Measurements from ENCODE around the gene SLC28A3.

SLC28A3 gene

GRCh38 chr9:84310883-84311282 lies 29.7 kb downstream of the SLC28A3 start:
- ChIA-PET POLR2A (no interaction called here), CTCF (interaction anchor here (0.7 to 2.4 kb wide), 6 partner anchors 25 to 399 kb away, joined by 3 to 6 read pairs (median 4); no protein-coding TSS in a partner anchor)

GRCh38 chr9:84305497-84306131 lies 34.9 kb downstream of the SLC28A3 start:
- CTCF ChIA-PET: interaction anchor here (1.2 to 5.9 kb wide), 6 partner anchors 10 to 384 kb away, joined by 3 to 36 read pairs (median 8); no protein-coding TSS in a partner anchor
- no peak for TF ChIP-seq CTCF (IDR thresholded peaks at IDR 0.05; ENCODE audit: control extremely low read depth, extremely low read depth, low read depth, missing control alignments)
- no peak for DNase-seq (ENCODE audit: extremely low spot score)
- POLR2A ChIA-PET: no interaction called here

More at GRCh38 chr9:84310883-84311282, 29.7 kb downstream of the SLC28A3 start:
- no peak for DNase-seq (ENCODE audit: extremely low spot score)
- TF ChIP-seq CTCF (IDR thresholded peaks at IDR 0.05; ENCODE audit: control extremely low read depth, extremely low read depth, low read depth, missing control alignments): no peak

GRCh38 chr9:84304166-84304565 lies 36.4 kb downstream of the SLC28A3 start:
- no peak for TF ChIP-seq CTCF (IDR thresholded peaks at IDR 0.05; ENCODE audit: control extremely low read depth, extremely low read depth, low read depth, missing control alignments)
- ChIA-PET POLR2A (no interaction called here), CTCF (interaction anchor here (0.9 to 5.9 kb wide), 7 partner anchors 9 to 367 kb away, joined by 4 to 36 read pairs (median 7); no protein-coding TSS in a partner anchor)
- no peak for DNase-seq (ENCODE audit: extremely low spot score)

- no peak for TF ChIP-seq CTCF (IDR thresholded peaks at IDR 0.05; ENCODE audit: control extremely low read depth, extremely low read depth, low read depth, missing control alignments)
- ChIA-PET POLR2A (no interaction called here), CTCF (interaction anchor here (1.4 to 5.9 kb wide), 4 partner anchors 8 to 363 kb away, joined by 4 to 36 read pairs (median 19); no protein-coding TSS in a partner anchor)
- no peak for DNase-seq (ENCODE audit: extremely low spot score)
Measured at GRCh38 chr9:84303061-84303460, 37.5 kb downstream of the SLC28A3 start.

- ChIA-PET CTCF (interaction anchor here (1.5 to 5.3 kb wide), 3 partner anchors 13 to 41 kb away, joined by 4 to 36 read pairs (median 9); no protein-coding TSS in a partner anchor), POLR2A (no interaction called here)
- no peak for DNase-seq (ENCODE audit: extremely low spot score)
- TF ChIP-seq CTCF (IDR thresholded peaks at IDR 0.05; ENCODE audit: control extremely low read depth, extremely low read depth, low read depth, missing control alignments): no peak
Measured at GRCh38 chr9:84301851-84302250, 38.7 kb downstream of the SLC28A3 start.

- no peak for DNase-seq (ENCODE audit: extremely low spot score)
- CTCF ChIA-PET: interaction anchor here (0.7 to 1.9 kb wide), 5 partner anchors 12 to 363 kb away, joined by 3 to 9 read pairs (median 4); no protein-coding TSS in a partner anchor
- POLR2A ChIA-PET: no interaction called here
- no peak for TF ChIP-seq CTCF (IDR thresholded peaks at IDR 0.05; ENCODE audit: control extremely low read depth, extremely low read depth, low read depth, missing control alignments)
Measured at GRCh38 chr9:84300271-84300670, 40.3 kb downstream of the SLC28A3 start.
